ENCODE data around the gene LIME1. TPM values are rescaled to one million over a fixed set of nuclear protein-coding genes. Genes with fewer than 3 reads are reported as not detected.
A peak's percentile ranks its signal among the peaks of the same experiment; 100 is the strongest.

LIME1 gene
- total RNA-seq, 1 experiment from 2014 or later = 25.8 TPM

- CTCF ChIA-PET = no interaction called here
- Mint-ChIP-seq H3K27ac (ENCODE audit: unreplicated experiment) (no peak overlapping the region), H3K9me3 (ENCODE audit: low read depth, unreplicated experiment) (no peaks in the 10 kb centered on the region), H3K36me3 (ENCODE audit: insufficient read depth, unreplicated experiment) (peaks cover 90% of the 10 kb centered on the region), H3K4me1 (ENCODE audit: low read depth, unreplicated experiment) (peaks cover 33% of the 10 kb centered on the region), H3K27me3 (ENCODE audit: unreplicated experiment) (no peaks in the 10 kb centered on the region), H3K4me3 (ENCODE audit: low read depth, unreplicated experiment) (no peak overlapping the region)
- TF ChIP-seq, protein P1, sequence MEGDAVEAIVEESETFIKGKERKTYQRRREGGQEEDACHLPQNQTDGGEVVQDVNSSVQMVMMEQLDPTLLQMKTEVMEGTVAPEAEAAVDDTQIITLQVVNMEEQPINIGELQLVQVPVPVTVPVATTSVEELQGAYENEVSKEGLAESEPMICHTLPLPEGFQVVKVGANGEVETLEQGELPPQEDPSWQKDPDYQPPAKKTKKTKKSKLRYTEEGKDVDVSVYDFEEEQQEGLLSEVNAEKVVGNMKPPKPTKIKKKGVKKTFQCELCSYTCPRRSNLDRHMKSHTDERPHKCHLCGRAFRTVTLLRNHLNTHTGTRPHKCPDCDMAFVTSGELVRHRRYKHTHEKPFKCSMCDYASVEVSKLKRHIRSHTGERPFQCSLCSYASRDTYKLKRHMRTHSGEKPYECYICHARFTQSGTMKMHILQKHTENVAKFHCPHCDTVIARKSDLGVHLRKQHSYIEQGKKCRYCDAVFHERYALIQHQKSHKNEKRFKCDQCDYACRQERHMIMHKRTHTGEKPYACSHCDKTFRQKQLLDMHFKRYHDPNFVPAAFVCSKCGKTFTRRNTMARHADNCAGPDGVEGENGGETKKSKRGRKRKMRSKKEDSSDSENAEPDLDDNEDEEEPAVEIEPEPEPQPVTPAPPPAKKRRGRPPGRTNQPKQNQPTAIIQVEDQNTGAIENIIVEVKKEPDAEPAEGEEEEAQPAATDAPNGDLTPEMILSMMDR (IDR thresholded peaks at IDR 0.05; ENCODE audit: unreplicated experiment) = no peak
- DNase-seq = no peak
- intact Hi-C loops (cut with micrococcal nuclease; ENCODE audit: unreplicated experiment) = no loop called here
- BruUV-seq (replicated peaks) = no TSS peak
Observed at GRCh38 chr20:63700199-63701050, 36.0 kb upstream of the LIME1 start.

DNA sequence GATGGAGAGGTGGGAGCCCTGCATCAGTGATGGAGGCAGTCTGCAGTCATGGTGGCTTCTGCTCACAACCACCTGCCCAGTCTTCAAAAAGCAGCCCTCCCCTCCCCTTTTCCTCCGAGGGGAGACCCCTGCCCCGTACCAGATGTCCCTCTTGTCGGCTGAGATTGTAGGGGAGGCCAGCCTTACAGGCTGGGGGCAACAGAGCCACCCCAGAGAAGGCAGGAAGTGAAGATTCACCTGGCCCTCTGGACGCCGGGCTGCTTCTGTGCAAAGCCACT is 35.5 kb upstream of the LIME1 start:
- no peak for DNase-seq
- CTCF ChIA-PET = no interaction called here
- TF ChIP-seq, protein P1 (IDR thresholded peaks at IDR 0.05; ENCODE audit: unreplicated experiment) = no peak
- no TSS peak for BruUV-seq (replicated peaks)
- intact Hi-C loops (cut with micrococcal nuclease; ENCODE audit: unreplicated experiment) = no loop called here
- peaks cover 91% of the 10 kb centered on the region for H3K36me3 Mint-ChIP-seq (ENCODE audit: insufficient read depth, unreplicated experiment)
- H3K27me3 Mint-ChIP-seq (ENCODE audit: unreplicated experiment) = no peaks in the 10 kb centered on the region
- H3K4me1 Mint-ChIP-seq (ENCODE audit: low read depth, unreplicated experiment) = peaks cover 39% of the 10 kb centered on the region
- no peaks in the 10 kb centered on the region for H3K9me3 Mint-ChIP-seq (ENCODE audit: low read depth, unreplicated experiment)
- H3K27ac Mint-ChIP-seq (ENCODE audit: unreplicated experiment) = no peak overlapping the region
- no peak overlapping the region for H3K4me3 Mint-ChIP-seq (ENCODE audit: low read depth, unreplicated experiment)

DNA sequence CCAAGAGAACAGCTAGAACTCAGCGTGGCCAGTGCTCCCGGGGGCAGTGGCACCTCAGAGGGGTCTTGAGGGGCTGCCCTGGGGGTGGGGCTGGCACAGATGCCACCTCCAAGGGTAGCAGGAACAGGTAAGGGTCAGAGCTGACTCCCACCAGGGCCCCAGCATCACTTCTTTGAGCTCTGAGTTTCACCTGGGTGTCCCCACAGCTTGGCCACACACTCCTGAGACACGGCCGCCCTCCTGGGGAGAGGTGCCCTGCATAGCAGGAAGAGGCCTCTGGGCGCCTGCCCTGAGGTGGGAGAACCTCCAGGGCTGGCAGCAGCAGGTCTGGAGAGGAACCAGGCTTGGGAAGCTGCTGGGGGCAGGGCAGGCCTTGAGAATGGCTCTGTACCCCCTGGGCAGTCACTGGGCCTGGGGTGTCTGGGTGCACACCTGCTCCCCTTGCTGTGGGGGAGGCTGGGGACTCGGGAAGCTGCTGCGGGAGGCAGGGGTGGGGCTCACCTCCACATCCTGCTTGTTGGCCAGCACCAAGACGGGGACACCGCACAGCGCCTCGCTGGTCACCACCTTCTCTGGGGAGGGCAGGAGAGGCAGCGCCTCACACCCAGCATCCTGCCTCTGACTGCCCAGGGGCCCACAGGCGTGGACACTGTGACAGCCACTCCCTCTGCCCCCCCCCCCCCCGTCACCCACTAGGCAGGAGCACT is 35.0 kb upstream of the LIME1 start:
- intact Hi-C loops (cut with micrococcal nuclease; ENCODE audit: unreplicated experiment) = no loop called here
- CTCF ChIA-PET = no interaction called here
- Mint-ChIP-seq H3K4me3 (ENCODE audit: low read depth, unreplicated experiment) (no peak overlapping the region), H3K27me3 (ENCODE audit: unreplicated experiment) (no peaks in the 10 kb centered on the region), H3K4me1 (ENCODE audit: low read depth, unreplicated experiment) (peaks cover 44% of the 10 kb centered on the region), H3K27ac (ENCODE audit: unreplicated experiment) (no peak overlapping the region), H3K36me3 (ENCODE audit: insufficient read depth, unreplicated experiment) (peaks cover 91% of the 10 kb centered on the region), H3K9me3 (ENCODE audit: low read depth, unreplicated experiment) (no peaks in the 10 kb centered on the region)
- TF ChIP-seq, protein P1 (IDR thresholded peaks at IDR 0.05; ENCODE audit: unreplicated experiment) = no peak
- peak; percentile 4 for DNase-seq
- no TSS peak for BruUV-seq (replicated peaks)

- TF ChIP-seq, protein P1 (IDR thresholded peaks at IDR 0.05; ENCODE audit: unreplicated experiment) = no peak
- Mint-ChIP-seq H3K4me1 (ENCODE audit: low read depth, unreplicated experiment) (peaks cover 50% of the 10 kb centered on the region), H3K9me3 (ENCODE audit: low read depth, unreplicated experiment) (no peaks in the 10 kb centered on the region), H3K4me3 (ENCODE audit: low read depth, unreplicated experiment) (no peak overlapping the region), H3K36me3 (ENCODE audit: insufficient read depth, unreplicated experiment) (peaks cover 91% of the 10 kb centered on the region), H3K27ac (ENCODE audit: unreplicated experiment) (peak overlapping the region; percentile 67), H3K27me3 (ENCODE audit: unreplicated experiment) (no peaks in the 10 kb centered on the region)
- BruUV-seq (replicated peaks) = no TSS peak
- intact Hi-C loops (cut with micrococcal nuclease; ENCODE audit: unreplicated experiment) = no loop called here
- no peak for DNase-seq
- CTCF ChIA-PET = interaction anchor here (0.5 kb wide), 1 partner anchor 20 kb away, joined by 5 read pairs; no protein-coding TSS in a partner anchor
Observed at GRCh38 chr20:63702036-63702665, 34.3 kb upstream of the LIME1 start.

Data from Calu3 (cell line).